ENCODE results near the gene PITPNC1. TPM values are rescaled to one million over a fixed set of nuclear protein-coding genes. Genes with fewer than 3 reads are reported as not detected.

The PITPNC1 gene
- polyA plus RNA-seq, 1 donor from 2014 or later: 18.8 TPM

DNA sequence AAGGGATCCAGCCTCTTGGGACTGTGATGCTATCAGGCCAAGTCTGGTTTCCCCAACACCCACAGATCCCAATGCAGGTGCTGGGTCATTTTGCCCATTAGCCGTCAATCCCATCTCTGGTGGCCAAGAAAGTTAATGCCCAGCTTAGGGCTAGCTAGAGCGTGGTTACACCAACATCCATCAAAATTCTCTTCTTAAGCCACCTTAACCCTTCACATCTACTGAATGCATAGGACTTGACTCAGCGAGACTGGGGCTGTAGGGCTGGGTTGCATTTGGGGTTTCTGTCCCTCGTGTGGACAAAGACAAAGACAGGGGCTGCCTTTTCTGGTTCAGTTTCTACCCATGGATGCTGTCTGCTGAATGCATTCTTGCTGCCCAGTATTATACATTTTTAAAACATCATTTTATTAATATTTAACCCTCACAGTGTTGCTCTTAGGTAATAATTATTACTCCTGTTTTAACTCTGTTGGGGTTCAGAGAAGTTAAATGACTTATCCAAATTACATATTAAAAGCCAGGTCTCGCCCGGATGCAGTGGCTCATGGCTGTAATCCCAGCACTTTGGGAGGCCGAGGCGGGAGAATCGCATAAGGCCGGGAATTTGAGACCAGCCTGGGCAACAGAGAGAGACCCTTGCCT lies 199.5 kb downstream of the PITPNC1 start:
- H3K4me3 ChIP-seq (ENCODE audit: low read length): no peak overlapping the region
- no peaks in the 10 kb centered on the region for H3K79me2 ChIP-seq (replicated peaks; ENCODE audit: insufficient read depth, low read length)
- H3K27me3 ChIP-seq (ENCODE audit: insufficient read depth, low read depth, low read length): no peaks in the 10 kb centered on the region
- H3K9me2 ChIP-seq (ENCODE audit: insufficient read depth, low read length): no peaks in the 10 kb centered on the region
- no peaks in the 10 kb centered on the region for H3K36me3 ChIP-seq (ENCODE audit: insufficient read depth, low read length)
- no peaks in the 10 kb centered on the region for H3K9me3 ChIP-seq (ENCODE audit: low read length)
- H3K27ac ChIP-seq (ENCODE audit: low read length): no peak overlapping the region
- H3K9ac ChIP-seq (ENCODE audit: low read length): no peak overlapping the region
- H3K4me2 ChIP-seq (ENCODE audit: low read length): no peak overlapping the region
- H3F3A ChIP-seq (ENCODE audit: insufficient read depth, low read length, poor library complexity, severe bottlenecking): no peaks in the 10 kb centered on the region
- no peaks in the 10 kb centered on the region for H4K20me1 ChIP-seq (ENCODE audit: insufficient read depth)
- TF ChIP-seq, protein P1, sequence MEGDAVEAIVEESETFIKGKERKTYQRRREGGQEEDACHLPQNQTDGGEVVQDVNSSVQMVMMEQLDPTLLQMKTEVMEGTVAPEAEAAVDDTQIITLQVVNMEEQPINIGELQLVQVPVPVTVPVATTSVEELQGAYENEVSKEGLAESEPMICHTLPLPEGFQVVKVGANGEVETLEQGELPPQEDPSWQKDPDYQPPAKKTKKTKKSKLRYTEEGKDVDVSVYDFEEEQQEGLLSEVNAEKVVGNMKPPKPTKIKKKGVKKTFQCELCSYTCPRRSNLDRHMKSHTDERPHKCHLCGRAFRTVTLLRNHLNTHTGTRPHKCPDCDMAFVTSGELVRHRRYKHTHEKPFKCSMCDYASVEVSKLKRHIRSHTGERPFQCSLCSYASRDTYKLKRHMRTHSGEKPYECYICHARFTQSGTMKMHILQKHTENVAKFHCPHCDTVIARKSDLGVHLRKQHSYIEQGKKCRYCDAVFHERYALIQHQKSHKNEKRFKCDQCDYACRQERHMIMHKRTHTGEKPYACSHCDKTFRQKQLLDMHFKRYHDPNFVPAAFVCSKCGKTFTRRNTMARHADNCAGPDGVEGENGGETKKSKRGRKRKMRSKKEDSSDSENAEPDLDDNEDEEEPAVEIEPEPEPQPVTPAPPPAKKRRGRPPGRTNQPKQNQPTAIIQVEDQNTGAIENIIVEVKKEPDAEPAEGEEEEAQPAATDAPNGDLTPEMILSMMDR (IDR thresholded peaks at IDR 0.05; ENCODE audit: poor library complexity, severe bottlenecking): no peak
- TF ChIP-seq REST (IDR thresholded peaks at IDR 0.05; ENCODE audit: borderline replicate concordance) (no peak), SMC3 (conservative IDR thresholded peaks at IDR 0.05; ENCODE audit: poor library complexity) (no peak), POLR2AphosphoS5 (IDR thresholded peaks at IDR 0.05) (no peak), EZH2 (IDR thresholded peaks at IDR 0.05; ENCODE audit: borderline replicate concordance, insufficient read depth, low read length, poor library complexity, severe bottlenecking) (no peak), EP300 (conservative IDR thresholded peaks at IDR 0.05; ENCODE audit: poor library complexity, severe bottlenecking) (no peak), RAD21 (conservative IDR thresholded peaks at IDR 0.05) (no peak), MXI1 (conservative IDR thresholded peaks at IDR 0.05; ENCODE audit: poor library complexity, severe bottlenecking) (no peak), TAF1 (IDR thresholded peaks at IDR 0.05; ENCODE audit: low read depth) (no peak)
- H2AFZ ChIP-seq (ENCODE audit: low read depth, low read length): no peak overlapping the region

- Histone ChIP-seq H2AFZ (ENCODE audit: low read depth, low read length) (no peak overlapping the region), H3K9me3 (ENCODE audit: low read length) (no peaks in the 10 kb centered on the region), H3K9ac (ENCODE audit: low read length) (no peak overlapping the region), H3K27ac (ENCODE audit: low read length) (no peak overlapping the region), H3F3A (ENCODE audit: insufficient read depth, low read length, poor library complexity, severe bottlenecking) (no peaks in the 10 kb centered on the region), H3K79me2 (replicated peaks; ENCODE audit: insufficient read depth, low read length) (no peaks in the 10 kb centered on the region), H3K27me3 (ENCODE audit: insufficient read depth, low read depth, low read length) (no peaks in the 10 kb centered on the region), H4K20me1 (ENCODE audit: insufficient read depth) (no peaks in the 10 kb centered on the region), H3K9me2 (ENCODE audit: insufficient read depth, low read length) (no peaks in the 10 kb centered on the region), H3K4me3 (ENCODE audit: low read length) (no peak overlapping the region), H3K4me2 (ENCODE audit: low read length) (no peak overlapping the region), H3K36me3 (ENCODE audit: insufficient read depth, low read length) (no peaks in the 10 kb centered on the region)
- TF ChIP-seq EP300 (conservative IDR thresholded peaks at IDR 0.05; ENCODE audit: poor library complexity, severe bottlenecking) (no peak), MXI1 (conservative IDR thresholded peaks at IDR 0.05; ENCODE audit: poor library complexity, severe bottlenecking) (no peak), RAD21 (conservative IDR thresholded peaks at IDR 0.05) (no peak), REST (IDR thresholded peaks at IDR 0.05; ENCODE audit: borderline replicate concordance) (no peak), TAF1 (IDR thresholded peaks at IDR 0.05; ENCODE audit: low read depth) (no peak)
- TF ChIP-seq, protein P1 (IDR thresholded peaks at IDR 0.05; ENCODE audit: poor library complexity, severe bottlenecking): no peak
Observed at GRCh38 chr17:67577429-67578141, 200.5 kb downstream of the PITPNC1 start.

All from neural cell (in vitro differentiated cells).